HG03354 (cell line): ENCODE data around the gene SDF2L1.
"Not testable (repeated sequence)": the region's sequence is repeated elsewhere in the genome, so short reads cannot be mapped to it uniquely, and the experiment has no call there.

Experiments
- ATAC-seq: cut with Tn5 transposase; IDR thresholded peaks from one replicate; pipeline ENCODE4 v1.9.1; 2021; ENCODE audit warnings: mild to moderate bottlenecking; ENCODE audit not compliant: unreplicated experiment, poor library complexity, severe bottlenecking

SDF2L1 gene

GRCh38 chr22:21657360-21658032 lies 15.4 kb downstream of the SDF2L1 start:
- ATAC-seq = peak; percentile 78

DNA sequence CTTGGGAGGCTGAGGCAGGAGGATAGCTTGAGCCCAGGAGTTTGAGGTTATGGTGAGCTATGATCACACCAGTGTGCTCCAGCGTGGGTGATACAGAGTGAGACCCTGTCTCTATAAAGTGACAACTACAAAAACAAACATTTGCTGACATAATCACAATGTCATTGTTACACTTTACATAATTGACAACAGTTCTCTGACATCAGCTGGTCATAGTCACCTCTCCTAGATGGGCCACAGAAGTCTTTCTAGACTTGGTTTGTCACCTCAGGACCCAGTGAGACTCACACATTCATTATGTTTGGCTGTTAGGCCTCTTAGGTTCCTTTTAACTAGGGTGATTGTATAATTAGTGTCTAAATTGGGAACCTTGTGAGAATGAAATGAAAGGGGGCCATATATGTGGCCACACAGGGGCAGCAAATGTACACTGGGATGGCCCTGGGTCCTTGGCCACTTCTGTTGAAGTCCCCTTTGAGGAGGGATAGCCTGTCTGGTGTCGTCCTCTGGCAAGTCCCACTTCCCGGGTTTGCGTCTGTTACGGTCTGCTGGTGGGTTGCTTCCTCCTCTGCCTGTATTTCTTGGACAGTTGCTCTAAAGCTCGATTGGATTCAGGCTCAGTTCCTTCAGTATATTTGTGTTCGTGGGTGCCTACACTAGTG lies 17.9 kb downstream of the SDF2L1 start:
- no peak for ATAC-seq

DNA sequence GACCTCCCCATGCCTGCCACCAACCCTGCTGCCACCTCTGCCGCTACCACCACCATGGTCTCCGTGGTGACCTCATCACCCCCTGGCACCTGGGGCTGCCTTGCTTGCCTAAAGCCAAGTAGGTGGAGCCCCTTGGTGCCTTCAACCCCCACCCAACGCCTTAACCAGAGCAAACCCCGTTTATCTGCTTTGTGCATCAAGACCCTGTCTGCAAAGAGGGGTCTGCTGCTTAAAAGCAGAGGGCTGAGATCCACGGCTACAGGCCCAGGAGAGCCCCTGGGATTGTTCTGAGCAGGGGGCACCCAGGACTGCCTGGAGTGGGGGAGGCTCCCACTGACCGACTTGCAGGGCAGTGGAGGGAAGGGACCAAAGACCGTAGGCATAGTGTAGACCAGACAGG lies 18.8 kb downstream of the SDF2L1 start:
- ATAC-seq = no peak

DNA sequence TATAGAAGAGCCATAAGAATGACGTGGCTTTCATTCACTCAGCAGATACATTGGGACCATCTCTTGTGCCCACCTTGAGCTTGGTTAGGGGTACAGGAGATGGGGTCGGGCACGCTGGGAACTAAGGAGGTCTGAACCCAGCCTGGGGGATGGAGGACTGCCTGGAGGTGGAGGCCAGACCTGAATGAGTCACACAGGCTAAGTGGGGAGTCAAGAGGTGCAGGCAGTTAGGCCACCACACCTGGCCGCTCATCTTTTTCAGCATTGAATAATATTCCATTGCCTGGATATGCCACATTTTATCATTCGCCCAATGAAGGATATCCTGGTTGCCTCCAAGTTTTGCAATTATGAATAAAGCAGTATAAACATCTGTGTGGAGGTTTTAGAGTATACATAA lies 19.9 kb downstream of the SDF2L1 start:
- no peak for ATAC-seq

DNA sequence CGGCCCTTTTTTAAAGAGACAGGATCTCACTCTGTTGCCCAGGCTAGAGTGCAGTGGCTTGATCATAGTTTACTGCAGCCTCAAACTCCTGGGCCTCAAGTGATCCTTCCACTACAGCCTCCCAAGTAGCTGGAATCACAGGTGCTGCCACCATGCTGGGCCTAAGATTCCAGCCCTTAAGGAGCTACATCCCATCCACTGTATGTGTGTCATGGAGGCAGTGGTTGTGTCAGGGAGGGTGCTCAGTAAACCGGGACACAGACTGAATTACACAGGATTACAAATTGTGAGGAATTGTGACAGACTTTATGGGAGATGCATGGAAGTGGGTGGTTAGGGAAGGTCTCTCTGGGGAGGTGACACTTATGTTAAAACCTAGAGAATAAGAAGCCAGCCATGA lies 21.6 kb downstream of the SDF2L1 start:
- no peak for ATAC-seq

DNA sequence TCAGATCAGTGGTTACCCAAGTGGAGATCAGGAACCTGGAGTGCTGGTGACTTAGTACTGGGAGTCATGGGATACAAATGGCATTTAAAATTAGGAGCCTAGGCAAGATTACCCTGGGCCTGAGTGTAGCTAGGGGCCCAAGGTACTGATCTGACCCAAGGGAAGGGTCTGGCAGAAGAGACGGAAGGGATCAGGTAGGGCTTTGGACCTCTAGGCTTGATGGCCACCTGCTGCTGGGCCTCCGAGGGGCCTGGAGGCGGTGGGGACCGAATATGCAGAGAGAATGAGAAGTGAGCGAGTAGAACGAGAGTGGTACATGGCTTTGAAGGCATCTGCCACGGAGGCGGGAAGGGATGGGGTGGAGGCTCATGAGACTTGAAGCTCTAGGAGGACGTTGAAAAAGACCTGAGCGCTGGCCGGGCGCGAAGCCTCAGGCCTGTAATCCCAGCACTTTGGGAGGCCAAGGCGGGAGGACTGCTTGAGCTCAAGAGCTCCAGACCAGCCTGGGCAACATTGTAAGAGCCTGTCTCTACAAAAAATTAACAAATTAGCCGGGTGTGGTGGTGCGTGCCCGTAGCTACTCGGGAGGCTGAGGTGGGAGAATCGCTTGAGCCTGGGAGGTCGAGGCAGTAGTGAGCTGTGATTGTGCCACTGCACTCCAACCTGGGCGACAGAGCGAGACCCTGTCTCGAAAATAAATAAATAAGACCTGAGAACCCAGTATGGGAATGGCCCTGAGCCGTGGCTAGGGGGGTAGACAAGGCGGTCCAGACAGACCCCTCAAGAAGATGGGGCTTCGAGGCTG lies 23.1 kb downstream of the SDF2L1 start:
- no peak for ATAC-seq

GRCh38 chr22:21666786-21667185 lies 24.7 kb downstream of the SDF2L1 start:
- ATAC-seq = no peak

GRCh38 chr22:21669026-21669425 lies 26.9 kb downstream of the SDF2L1 start:
- ATAC-seq = no peak

- ATAC-seq = no peak
Measured at GRCh38 chr22:21672107-21672629, 30.1 kb downstream of the SDF2L1 start.

- ATAC-seq = no peak
Measured at GRCh38 chr22:21673534-21674321, 31.6 kb downstream of the SDF2L1 start.

- no peak for ATAC-seq
Measured at GRCh38 chr22:21674638-21675245, 32.6 kb downstream of the SDF2L1 start.

DNA sequence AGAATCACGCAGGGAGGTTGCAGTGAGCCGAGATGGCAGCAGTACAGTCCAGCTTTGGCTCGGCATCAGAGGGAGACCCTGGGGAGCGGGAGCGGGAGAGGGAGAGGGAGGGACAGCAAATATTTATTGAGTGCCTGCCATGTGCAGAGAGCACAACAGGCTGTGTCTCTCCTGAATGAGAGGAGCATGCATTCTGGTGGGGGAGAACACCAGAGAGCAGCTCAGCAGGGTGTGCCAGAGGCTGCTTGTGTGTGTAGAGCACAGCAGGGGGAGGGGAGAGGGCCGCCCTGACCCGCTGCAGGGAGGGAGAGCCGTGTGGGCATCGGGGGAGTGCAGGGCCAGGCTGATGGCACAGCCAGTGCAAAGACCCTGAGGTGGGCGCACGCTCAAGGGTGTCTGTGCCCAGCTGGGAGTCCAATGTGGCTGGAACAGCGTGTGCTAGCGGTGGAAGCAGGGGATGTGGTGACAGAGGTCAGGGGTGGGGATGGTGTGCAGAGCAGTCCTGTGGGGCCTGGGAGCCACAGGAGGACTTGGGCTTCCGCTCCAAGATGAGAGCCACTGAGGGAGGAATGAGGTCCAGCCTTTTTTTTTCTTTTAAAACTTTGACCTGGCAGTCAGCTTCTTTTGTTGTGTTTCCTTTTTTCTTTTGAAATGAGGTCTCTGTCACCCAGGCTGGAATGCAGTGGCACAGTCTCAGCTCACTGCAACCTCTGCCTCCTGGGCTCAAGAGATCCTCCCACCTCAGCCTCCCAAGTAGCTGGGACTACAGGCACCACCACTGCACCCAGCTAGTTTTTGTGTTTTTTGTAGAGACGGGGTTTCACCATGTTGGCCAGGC lies 35.7 kb downstream of the SDF2L1 start:
- no peak for ATAC-seq

- not testable (repeated sequence) for ATAC-seq
Measured at GRCh38 chr22:21678842-21679241, 36.7 kb downstream of the SDF2L1 start.

DNA sequence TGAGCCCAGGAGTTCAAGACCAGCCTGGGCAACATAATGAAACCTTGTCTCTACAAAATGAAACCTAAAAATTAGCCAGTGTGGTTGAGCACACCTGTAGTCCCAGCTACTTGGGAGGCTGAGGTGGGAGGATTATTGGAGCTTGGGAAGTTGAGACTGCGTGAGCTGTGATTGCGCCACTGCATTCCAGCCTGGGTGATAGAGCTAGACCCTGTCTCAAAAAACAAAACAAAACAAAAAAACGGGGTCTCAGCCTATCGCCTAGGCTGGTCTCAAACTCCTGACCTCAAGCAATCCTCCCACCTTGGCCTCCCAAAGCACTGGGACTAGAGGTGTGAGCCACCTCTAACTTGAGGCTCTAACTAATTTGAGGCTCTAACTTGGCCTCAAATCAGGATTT lies 37.3 kb downstream of the SDF2L1 start:
- no peak for ATAC-seq

DNA sequence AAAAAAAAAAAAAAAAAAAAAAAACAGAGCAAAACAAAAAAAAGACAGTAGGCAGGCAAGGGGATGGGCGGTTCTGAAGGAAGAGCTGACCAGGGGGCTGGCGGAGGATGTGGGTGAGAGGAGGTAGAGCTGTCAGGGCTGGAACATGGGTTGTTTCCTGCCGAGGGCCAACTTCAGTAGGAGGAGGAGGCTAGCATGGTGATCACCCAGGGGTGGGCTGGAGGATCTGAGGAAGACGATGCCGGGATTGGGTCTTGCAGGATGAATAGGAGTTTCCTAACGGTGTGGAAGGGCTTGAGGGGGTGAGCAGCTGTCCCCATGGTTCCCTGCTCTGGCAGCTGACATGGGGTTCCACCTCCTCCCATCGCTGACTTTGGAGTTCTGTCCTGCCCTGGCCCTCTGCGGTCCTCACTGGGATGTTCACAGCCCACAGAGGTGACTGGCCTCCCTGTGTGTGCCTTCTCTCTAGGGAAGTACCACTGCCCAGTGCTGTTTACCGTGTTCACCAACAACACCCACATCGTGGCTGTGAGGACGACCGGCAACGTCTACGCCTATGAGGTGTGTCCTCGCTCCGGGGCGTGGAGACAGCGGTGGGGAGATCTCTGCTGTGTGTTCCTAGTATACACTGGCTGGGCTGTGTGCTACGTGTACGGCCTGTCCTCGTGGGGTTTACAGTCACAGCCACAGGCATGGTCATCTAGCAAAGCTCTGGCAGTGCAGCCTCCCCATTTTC lies 38.9 kb downstream of the SDF2L1 start:
- no peak for ATAC-seq

GRCh38 chr22:21681566-21682370 lies 39.7 kb downstream of the SDF2L1 start:
- ATAC-seq = no peak
